ENCODE measurements around the gene PTX3.

The PTX3 gene

DNA sequence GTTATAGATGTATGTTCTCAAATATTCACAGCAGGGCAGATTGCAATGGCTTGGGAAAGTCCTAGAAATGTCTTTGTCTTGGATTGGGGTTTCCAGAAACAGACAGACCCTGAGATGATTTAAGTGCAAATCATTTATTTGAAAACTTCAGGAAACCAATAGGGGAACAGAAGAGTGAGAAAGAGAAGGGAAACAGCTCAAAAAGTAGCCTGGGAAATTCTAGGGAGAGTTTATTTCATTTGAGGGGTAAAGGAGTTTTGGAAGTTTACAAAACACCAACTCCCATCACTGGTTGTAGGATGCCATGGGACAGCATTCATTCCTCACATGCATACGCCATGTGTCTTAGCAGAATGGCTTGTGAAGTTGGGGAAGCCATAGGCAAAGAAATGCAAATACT, 32.3 kb upstream of the PTX3 start:
- Histone ChIP-seq H4K91ac (ENCODE audit: low read depth, low read length) (no peak overlapping the region), H2AK5ac (ENCODE audit: low read length) (no peak overlapping the region), H2BK12ac (ENCODE audit: low read length) (no peak overlapping the region), H3K4ac (ENCODE audit: low read depth, low read length) (no peak overlapping the region), H3K4me2 (ENCODE audit: low read length) (no peak overlapping the region), H3K23ac (ENCODE audit: low read length) (no peak overlapping the region), H3K27me3 (ENCODE audit: insufficient read depth, low read length) (no peaks in the 10 kb centered on the region), H3K4me1 (ENCODE audit: control insufficient read depth in 1 of 2, insufficient read depth in 2 of 2, low read length in 2 of 2) (no peaks in the 10 kb centered on the region), H3K36me3 (ENCODE audit: control insufficient read depth in 1 of 2, insufficient read depth in 2 of 2, low read length in 2 of 2) (no peaks in the 10 kb centered on the region), H2BK5ac (ENCODE audit: low read depth, low read length, poor library complexity) (no peak overlapping the region), H2AFZ (ENCODE audit: insufficient read depth, low read length, poor library complexity) (no peak overlapping the region), H3K14ac (ENCODE audit: low read length) (no peak overlapping the region), H4K12ac (ENCODE audit: low read depth, low read length) (no peak overlapping the region), H3K9ac (ENCODE audit: low read length) (no peak overlapping the region), H3K79me2 (ENCODE audit: control insufficient read depth, insufficient read depth, low read length, poor library complexity) (peaks cover 1% of the 10 kb centered on the region), H3K9me3 (ENCODE audit: insufficient read depth, low read depth, low read length) (no peaks in the 10 kb centered on the region), H3K4me3 (ENCODE audit: low read depth, low read length) (no peak overlapping the region), H2BK120ac (ENCODE audit: insufficient read depth, low read length, poor library complexity) (no peak overlapping the region), H3K79me1 (ENCODE audit: low read length) (no peaks in the 10 kb centered on the region), H3K18ac (ENCODE audit: low read length) (no peak overlapping the region), H4K8ac (ENCODE audit: low read depth, low read length) (no peak overlapping the region), H3K27ac (ENCODE audit: low read depth, low read length) (no peak overlapping the region)
- DNase-seq, result no peak
- no CpG with 5 or more reads among the region's 1 CpG for WGBS (ENCODE audit: extremely low coverage, insufficient coverage, insufficient read length)

DNA sequence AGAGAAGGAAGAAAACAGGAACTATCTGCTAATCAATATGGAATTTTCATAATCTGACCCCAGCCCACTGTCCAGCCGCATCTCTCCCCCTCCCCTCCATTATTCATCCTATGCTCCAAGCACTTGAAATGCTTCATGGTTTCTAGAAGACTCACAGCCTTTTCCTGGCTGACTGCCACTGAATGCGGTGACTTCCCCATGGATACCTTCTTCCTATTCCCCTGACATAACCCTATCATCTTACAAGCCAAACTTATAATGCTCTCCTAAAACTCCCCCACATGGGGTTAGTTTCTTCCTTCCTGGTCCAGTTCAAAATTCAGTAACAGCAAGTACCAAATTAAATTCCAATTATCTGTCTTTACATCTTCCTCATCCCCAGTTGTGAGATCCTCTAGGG, 31.2 kb upstream of the PTX3 start:
- no peak for DNase-seq
- Histone ChIP-seq H2AK5ac (ENCODE audit: low read length) (no peak overlapping the region), H3K23ac (ENCODE audit: low read length) (no peak overlapping the region), H3K18ac (ENCODE audit: low read length) (no peak overlapping the region), H3K79me2 (ENCODE audit: control insufficient read depth, insufficient read depth, low read length, poor library complexity) (peaks cover 1% of the 10 kb centered on the region), H2BK12ac (ENCODE audit: low read length) (no peak overlapping the region), H3K9ac (ENCODE audit: low read length) (no peak overlapping the region), H4K8ac (ENCODE audit: low read depth, low read length) (no peak overlapping the region), H2BK5ac (ENCODE audit: low read depth, low read length, poor library complexity) (no peak overlapping the region), H3K4me1 (ENCODE audit: control insufficient read depth in 1 of 2, insufficient read depth in 2 of 2, low read length in 2 of 2) (no peaks in the 10 kb centered on the region), H4K12ac (ENCODE audit: low read depth, low read length) (no peak overlapping the region), H3K27ac (ENCODE audit: low read depth, low read length) (no peak overlapping the region), H3K4me3 (ENCODE audit: low read depth, low read length) (no peak overlapping the region), H4K91ac (ENCODE audit: low read depth, low read length) (no peak overlapping the region), H3K36me3 (ENCODE audit: control insufficient read depth in 1 of 2, insufficient read depth in 2 of 2, low read length in 2 of 2) (no peaks in the 10 kb centered on the region), H3K4me2 (ENCODE audit: low read length) (no peak overlapping the region), H2BK120ac (ENCODE audit: insufficient read depth, low read length, poor library complexity) (no peak overlapping the region), H3K14ac (ENCODE audit: low read length) (no peak overlapping the region), H2AFZ (ENCODE audit: insufficient read depth, low read length, poor library complexity) (no peak overlapping the region), H3K27me3 (ENCODE audit: insufficient read depth, low read length) (no peaks in the 10 kb centered on the region), H3K9me3 (ENCODE audit: insufficient read depth, low read depth, low read length) (no peaks in the 10 kb centered on the region), H3K4ac (ENCODE audit: low read depth, low read length) (no peak overlapping the region), H3K79me1 (ENCODE audit: low read length) (no peaks in the 10 kb centered on the region)
- no CpG with 5 or more reads among the region's 2 CpGs for WGBS (ENCODE audit: extremely low coverage, insufficient coverage, insufficient read length)

DNA sequence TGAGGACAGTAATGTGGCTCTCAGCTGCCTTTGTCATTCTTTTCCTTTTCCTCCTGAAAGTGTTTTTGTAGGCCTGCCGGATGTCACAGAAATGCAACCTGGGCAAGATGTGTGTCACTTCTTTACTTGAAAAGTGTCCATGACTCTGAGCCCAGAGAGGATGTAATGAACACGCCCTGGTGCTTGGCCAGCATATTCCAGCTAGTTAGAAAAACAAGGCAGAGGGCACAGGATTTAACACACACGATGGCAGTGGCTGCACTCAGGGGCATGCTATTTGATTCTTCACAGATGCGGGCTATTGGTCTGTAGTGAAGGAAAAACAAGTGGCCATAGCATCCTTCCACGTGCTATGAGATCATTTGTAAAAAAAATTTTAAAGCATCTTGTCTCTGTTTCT, 30.3 kb upstream of the PTX3 start:
- Histone ChIP-seq H4K12ac (ENCODE audit: low read depth, low read length) (no peak overlapping the region), H2BK120ac (ENCODE audit: insufficient read depth, low read length, poor library complexity) (no peak overlapping the region), H3K4me3 (ENCODE audit: low read depth, low read length) (no peak overlapping the region), H3K18ac (ENCODE audit: low read length) (no peak overlapping the region), H3K27me3 (ENCODE audit: insufficient read depth, low read length) (no peaks in the 10 kb centered on the region), H3K36me3 (ENCODE audit: control insufficient read depth in 1 of 2, insufficient read depth in 2 of 2, low read length in 2 of 2) (no peaks in the 10 kb centered on the region), H3K23ac (ENCODE audit: low read length) (no peak overlapping the region), H2AFZ (ENCODE audit: insufficient read depth, low read length, poor library complexity) (no peak overlapping the region), H3K27ac (ENCODE audit: low read depth, low read length) (no peak overlapping the region), H4K8ac (ENCODE audit: low read depth, low read length) (no peak overlapping the region), H3K9me3 (ENCODE audit: insufficient read depth, low read depth, low read length) (no peaks in the 10 kb centered on the region), H3K9ac (ENCODE audit: low read length) (no peak overlapping the region), H4K91ac (ENCODE audit: low read depth, low read length) (no peak overlapping the region), H3K4me2 (ENCODE audit: low read length) (no peak overlapping the region), H2BK5ac (ENCODE audit: low read depth, low read length, poor library complexity) (no peak overlapping the region), H2AK5ac (ENCODE audit: low read length) (no peak overlapping the region), H3K79me2 (ENCODE audit: control insufficient read depth, insufficient read depth, low read length, poor library complexity) (peaks cover 1% of the 10 kb centered on the region), H3K14ac (ENCODE audit: low read length) (no peak overlapping the region), H2BK12ac (ENCODE audit: low read length) (no peak overlapping the region), H3K79me1 (ENCODE audit: low read length) (no peaks in the 10 kb centered on the region), H3K4ac (ENCODE audit: low read depth, low read length) (no peak overlapping the region), H3K4me1 (ENCODE audit: control insufficient read depth in 1 of 2, insufficient read depth in 2 of 2, low read length in 2 of 2) (no peaks in the 10 kb centered on the region)
- WGBS (ENCODE audit: extremely low coverage, insufficient coverage, insufficient read length), result no CpG with 5 or more reads among the region's 5 CpGs
- DNase-seq, result no peak

DNA sequence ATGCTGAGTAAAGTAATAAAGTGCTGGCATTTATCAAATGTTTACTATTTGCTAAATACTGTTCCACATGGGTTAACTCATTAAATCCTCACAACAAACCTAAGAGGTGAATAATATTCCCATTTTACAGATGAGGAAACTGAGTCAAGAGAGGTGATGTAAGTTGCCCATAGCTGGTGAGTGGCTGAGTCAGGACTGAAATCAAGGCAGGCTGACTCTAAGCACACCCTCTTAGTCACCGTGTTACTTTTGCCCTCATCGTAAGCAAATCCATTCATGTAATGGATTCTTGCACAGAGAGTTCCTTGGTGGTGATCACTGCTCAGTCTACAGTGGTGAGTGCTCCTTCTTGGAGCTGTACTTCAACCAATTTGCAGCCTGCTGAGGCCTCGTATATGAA, 28.9 kb upstream of the PTX3 start:
- Histone ChIP-seq H3K9ac (ENCODE audit: low read length) (no peak overlapping the region), H3K14ac (ENCODE audit: low read length) (no peak overlapping the region), H3K27ac (ENCODE audit: low read depth, low read length) (no peak overlapping the region), H2BK12ac (ENCODE audit: low read length) (no peak overlapping the region), H4K12ac (ENCODE audit: low read depth, low read length) (no peak overlapping the region), H3K23ac (ENCODE audit: low read length) (no peak overlapping the region), H3K4me1 (ENCODE audit: control insufficient read depth in 1 of 2, insufficient read depth in 2 of 2, low read length in 2 of 2) (no peaks in the 10 kb centered on the region), H3K36me3 (ENCODE audit: control insufficient read depth in 1 of 2, insufficient read depth in 2 of 2, low read length in 2 of 2) (no peaks in the 10 kb centered on the region), H2BK5ac (ENCODE audit: low read depth, low read length, poor library complexity) (no peak overlapping the region), H2AK5ac (ENCODE audit: low read length) (no peak overlapping the region), H3K9me3 (ENCODE audit: insufficient read depth, low read depth, low read length) (peaks cover 1% of the 10 kb centered on the region), H3K4ac (ENCODE audit: low read depth, low read length) (no peak overlapping the region), H3K79me1 (ENCODE audit: low read length) (no peaks in the 10 kb centered on the region), H2BK120ac (ENCODE audit: insufficient read depth, low read length, poor library complexity) (no peak overlapping the region), H3K4me2 (ENCODE audit: low read length) (no peak overlapping the region), H2AFZ (ENCODE audit: insufficient read depth, low read length, poor library complexity) (no peak overlapping the region), H3K4me3 (ENCODE audit: low read depth, low read length) (no peak overlapping the region), H4K8ac (ENCODE audit: low read depth, low read length) (no peak overlapping the region), H4K91ac (ENCODE audit: low read depth, low read length) (no peak overlapping the region), H3K18ac (ENCODE audit: low read length) (no peak overlapping the region), H3K27me3 (ENCODE audit: insufficient read depth, low read length) (no peaks in the 10 kb centered on the region), H3K79me2 (ENCODE audit: control insufficient read depth, insufficient read depth, low read length, poor library complexity) (peaks cover 1% of the 10 kb centered on the region)
- no peak for DNase-seq
- WGBS (ENCODE audit: extremely low coverage, insufficient coverage, insufficient read length), result no CpG with 5 or more reads among the region's 3 CpGs
